HEK293T (cell line): Measurements from ENCODE around the gene GOLGA6A.

Experiments used
- NFRKB ChIP-seq: fragments of 450-650 bp; IDR thresholded peaks from 2 replicates; pipeline ENCODE4 v1.6.1; 2016; ENCODE audit warnings: mild to moderate bottlenecking, moderate library complexity
- PKNOX1 ChIP-seq: fragments of 450-650 bp; IDR thresholded peaks from 2 replicates; pipeline ENCODE4 v1.6.1; 2016
- SP1 ChIP-seq: fragments of 450-650 bp; IDR thresholded peaks from 2 replicates; pipeline ENCODE4 v1.6.1; 2017
- ZNF384 ChIP-seq: fragments of 450-650 bp; IDR thresholded peaks from 2 replicates; pipeline ENCODE4 v1.6.1; 2016

GRCh38 chr15:74027688-74028087 is 54.7 kb downstream of the GOLGA6A start:
- TF ChIP-seq NFRKB: no peak
- TF ChIP-seq ZNF384: no peak
- no peak for TF ChIP-seq PKNOX1
- TF ChIP-seq SP1: no peak
